NCI-H2107 treated with DMSO at 0.1 percent for 48 hours (cell line): ENCODE measurements around the gene XXYLT1.
A peak's percentile ranks its signal among the peaks of the same experiment; 100 is the strongest.
"Not testable (repeated sequence)": the region's sequence is repeated elsewhere in the genome, so short reads cannot be mapped to it uniquely, and the experiment has no call there.

Experiments used
- DNase-seq: peaks from one replicate; lab custom pipeline; 2025; ENCODE audit not compliant: unreplicated experiment; lab: John Stamatoyannopoulos, UW

XXYLT1 gene

GRCh38 chr3:195068084-195069080 is 202.6 kb downstream of the XXYLT1 start:
- no peak for DNase-seq

DNA sequence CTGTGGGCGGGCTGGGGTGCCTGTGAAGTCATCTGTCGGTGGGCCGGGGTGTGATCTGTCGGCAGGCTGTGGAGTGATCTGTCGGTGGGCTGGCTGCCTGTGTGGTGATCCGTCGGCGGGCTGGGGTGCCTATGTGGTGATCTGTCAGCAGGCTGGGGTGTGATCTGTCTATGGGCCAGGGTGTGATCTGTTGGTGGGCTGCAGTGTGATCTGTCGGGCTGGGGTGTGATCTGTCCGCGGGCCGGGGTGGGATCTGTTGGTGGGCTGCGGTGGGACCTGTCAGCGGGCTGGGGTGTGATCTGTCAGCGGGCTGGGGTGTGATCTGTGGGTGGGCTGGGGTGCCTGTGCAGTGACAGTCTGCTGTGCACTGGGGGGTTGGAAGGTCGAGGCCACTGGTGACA is 204.5 kb downstream of the XXYLT1 start:
- no peak for DNase-seq

- no peak for DNase-seq
Observed at GRCh38 chr3:195065864-195066185, 205.1 kb downstream of the XXYLT1 start.

GRCh38 chr3:195065142-195065863 is 205.7 kb downstream of the XXYLT1 start:
- no peak for DNase-seq

DNA sequence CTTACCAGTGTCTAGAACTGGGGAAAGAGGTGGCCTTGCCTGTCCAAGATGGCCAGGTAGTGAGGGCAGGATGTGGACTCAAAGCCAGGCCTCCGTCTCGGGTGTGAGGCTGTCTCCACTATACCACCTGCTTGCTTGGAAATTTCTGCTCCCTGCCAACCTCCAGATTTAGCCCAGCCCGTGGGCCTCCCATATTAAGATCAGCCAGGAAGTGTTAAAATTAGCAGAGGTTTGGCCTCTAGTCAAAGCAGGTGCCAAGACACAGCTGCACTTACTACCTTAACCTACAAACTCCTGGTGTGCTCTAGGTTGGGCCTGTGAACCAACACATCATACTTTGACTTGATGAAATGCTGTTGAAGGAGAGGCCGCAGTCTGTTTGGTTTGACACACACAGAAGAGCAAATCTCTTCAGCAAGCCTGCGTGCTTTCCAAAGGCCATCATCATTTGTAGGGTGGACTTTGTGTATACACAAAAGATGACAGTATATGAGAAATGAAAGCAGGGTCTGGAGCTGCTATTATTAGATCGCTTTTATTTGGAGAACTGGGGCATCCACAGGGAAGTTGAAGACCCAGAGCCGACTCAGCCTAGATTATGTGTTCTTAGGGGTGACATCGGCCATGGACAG is 206.5 kb downstream of the XXYLT1 start:
- no peak for DNase-seq

DNA sequence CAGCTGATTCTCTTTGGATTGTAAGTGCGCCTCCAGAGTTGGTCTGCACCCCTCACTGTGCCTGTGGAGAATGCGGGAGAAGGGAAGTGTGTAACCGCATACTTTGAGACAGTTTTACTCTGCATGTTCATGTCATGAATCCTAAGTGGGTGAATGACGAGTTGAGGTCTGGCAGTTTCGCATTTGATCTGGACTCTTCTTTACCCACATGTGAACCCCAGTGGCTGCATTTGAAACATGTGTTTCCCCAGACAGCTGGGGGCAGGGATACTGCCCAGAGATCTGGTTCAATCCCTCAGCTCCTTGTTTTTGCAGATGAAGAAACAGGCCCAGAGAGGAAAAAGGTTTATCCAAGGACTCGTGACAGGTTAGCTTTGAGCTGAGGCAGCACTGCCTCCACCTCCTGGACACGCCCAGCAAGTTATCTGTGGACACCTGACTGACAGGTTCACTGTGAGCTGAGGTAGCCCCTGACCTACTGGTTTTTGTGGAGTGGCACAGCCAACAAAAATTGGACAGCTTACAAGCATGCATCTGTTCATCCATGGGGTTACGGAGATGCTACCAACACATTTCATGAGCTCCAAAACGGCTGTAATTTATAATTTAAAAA is 207.3 kb downstream of the XXYLT1 start:
- DNase-seq: no peak

- DNase-seq: no peak
Observed at GRCh38 chr3:195062866-195063540, 208.0 kb downstream of the XXYLT1 start.

- DNase-seq: no peak
Observed at GRCh38 chr3:195061756-195062655, 209.0 kb downstream of the XXYLT1 start.

DNA sequence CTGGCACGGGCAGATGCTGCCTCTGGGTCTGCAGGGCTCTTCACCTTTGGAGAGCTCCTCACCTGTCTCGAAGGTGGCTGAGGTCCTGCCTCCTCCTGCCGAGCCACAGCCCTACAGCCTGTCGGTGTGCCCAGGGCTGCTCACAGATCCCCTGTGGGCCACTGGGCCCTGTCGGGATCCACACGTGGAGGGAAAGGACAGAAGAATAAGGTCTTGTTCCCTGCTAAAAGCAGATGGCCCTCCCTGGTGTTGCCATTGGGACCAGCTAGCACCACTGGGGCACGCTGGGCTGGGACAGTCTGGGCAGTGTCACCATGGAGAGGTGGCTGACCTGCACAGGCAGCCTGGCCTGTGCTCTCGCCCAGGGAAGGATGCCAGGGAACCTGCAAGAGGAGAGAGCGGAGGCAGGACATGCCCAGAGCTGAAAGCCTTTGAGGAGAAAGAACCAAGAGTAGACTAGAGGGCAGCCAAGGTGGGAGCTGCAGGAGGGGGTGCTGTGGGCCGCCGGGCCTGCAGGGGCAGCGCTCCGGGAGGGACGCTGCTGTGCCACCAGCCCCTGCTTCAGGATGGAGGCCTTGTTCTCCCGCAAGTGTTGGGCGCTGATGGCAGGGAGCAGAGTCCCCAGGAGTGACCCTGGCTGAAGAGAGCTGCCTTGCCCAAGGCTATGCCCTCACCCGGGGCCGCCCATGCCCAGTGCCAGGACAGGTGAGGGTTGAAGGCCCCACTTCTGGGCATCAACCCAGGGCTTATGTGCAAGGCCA is 210.2 kb downstream of the XXYLT1 start:
- no peak for DNase-seq

DNA sequence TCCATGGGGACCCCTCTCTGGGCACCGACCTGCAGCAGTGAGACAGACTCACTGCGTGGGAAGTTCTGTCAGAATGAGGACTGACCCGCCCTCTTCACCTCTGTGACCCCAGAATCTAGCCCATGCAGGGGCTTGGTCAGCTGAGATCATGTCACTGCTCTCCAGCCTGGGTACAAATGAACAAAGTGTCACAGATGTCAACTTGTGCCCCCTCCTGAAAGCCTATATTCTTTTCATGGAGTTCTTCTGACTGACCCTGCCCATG is 210.8 kb downstream of the XXYLT1 start:
- DNase-seq: no peak

DNA sequence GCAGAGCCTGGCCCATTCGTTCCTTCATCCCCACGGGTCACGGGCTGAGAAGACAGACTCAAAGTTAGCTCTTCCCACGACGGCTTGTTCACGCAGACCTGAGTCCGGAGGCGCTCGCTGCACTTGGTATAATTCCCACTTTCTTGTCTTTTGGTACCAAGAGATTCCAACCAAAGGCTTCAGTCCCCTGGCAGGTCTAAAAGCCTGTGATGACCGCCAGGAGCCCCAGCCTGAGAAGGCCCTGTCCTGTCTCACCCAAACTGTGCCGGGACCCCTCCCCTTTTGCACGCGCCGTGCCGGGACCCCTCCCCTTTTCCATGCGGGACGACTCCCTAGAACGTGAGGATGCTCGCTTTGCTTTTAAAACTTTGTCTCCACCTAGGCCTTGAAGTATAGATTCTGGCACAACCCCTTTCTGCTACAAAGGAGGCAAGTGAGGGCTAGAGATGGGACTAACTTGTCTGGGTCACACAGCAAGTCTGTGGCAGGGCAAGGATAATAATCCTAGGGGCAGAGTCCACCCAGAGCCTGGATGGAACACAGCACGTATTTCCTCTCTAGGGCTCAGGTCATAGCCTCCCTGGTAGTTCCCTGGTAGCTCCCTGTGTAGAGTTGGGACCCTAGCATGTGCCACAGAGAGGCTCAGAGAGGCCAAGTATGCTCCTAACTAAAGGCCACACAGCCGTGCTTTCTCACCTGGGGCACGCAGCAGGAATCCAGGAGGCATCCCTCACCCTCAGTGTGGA is 211.3 kb downstream of the XXYLT1 start:
- DNase-seq: no peak

- no peak for DNase-seq
Observed at GRCh38 chr3:195059006-195059350, 212.0 kb downstream of the XXYLT1 start.

DNA sequence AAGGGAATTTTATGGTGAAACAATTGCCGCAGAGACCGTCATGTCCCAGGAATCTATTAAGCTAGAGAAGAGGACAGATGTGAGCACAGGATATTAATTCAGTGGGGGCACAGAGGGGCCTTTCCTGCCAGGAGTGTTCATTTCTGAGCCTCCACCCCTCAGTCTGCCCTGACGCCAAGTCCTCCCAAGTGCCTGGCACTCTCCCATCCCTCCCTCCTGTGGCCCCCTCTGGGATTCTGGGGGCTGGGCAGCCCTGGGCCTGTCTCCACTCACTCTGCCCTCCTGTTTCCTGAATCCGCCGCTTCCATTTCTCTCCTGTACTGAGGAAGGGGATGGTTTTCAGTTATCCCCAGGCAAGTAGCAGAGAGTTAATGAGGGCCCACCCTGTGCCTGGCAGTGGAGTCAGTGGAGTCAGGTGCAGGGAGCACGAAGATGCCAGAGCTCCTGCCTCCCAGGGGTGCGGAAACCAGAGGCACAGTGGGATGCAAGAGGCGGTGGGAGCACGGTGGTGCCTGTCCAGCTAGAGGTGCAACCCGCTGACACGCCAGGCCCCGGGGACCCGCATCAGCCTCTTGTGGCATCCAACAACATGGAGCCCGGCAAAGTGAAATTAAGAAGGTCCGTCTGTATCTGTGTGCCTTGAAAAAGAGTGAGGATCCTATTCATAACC is 212.5 kb downstream of the XXYLT1 start:
- DNase-seq: no peak

- DNase-seq: no peak
Observed at GRCh38 chr3:195057716-195058115, 213.2 kb downstream of the XXYLT1 start.

DNA sequence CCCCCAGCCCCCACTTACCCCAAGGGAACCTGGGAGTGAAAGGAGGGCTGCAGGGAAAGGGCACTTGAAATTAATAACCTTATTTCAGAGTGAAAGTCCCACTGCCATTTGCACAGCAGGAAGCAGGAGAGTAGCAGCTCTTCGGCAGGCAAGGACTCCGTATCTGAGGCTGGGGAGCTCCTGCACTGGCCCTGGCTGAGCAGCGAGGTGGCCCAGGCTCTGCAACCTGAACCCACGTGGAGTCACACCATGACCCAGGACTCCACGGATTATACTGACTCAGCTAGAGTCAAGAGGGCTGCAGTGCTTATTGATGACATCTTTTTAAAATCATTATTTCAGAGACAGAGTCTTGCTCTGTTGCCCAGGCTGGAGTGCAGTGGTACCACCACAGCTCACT is 214.5 kb downstream of the XXYLT1 start:
- peak; percentile 21 for DNase-seq

- no peak for DNase-seq
Observed at GRCh38 chr3:195054311-195054710, 216.6 kb downstream of the XXYLT1 start.

- DNase-seq: no peak
Observed at GRCh38 chr3:195052939-195053338, 218.0 kb downstream of the XXYLT1 start.

GRCh38 chr3:195050296-195050695 is 220.7 kb downstream of the XXYLT1 start:
- not testable (repeated sequence) for DNase-seq
